Neural cell (in vitro differentiated cells): ENCODE results near the gene TM9SF1. TPM values are rescaled to one million over a fixed set of nuclear protein-coding genes. Genes with fewer than 3 reads are reported as not detected.

Experiments
- H2AFZ ChIP-seq: fragments of 200-600, 300-800 bp; sonication (generic), shearing (Covaris generic); 2 replicates; pipeline ENCODE4 v1.6.0; 2014; ENCODE audit warnings: low read depth, mild to moderate bottlenecking, antibody characterized with exemption, low read length, moderate library complexity
- H3F3A ChIP-seq: fragments of 200-600 bp; shearing (Covaris generic); 2 replicates; pipeline ENCODE4 v1.6.1; 2016; ENCODE audit warnings: mild to moderate bottlenecking, moderate library complexity, mixed read lengths, antibody characterized with exemption, low read length; ENCODE audit not compliant: insufficient read depth, poor library complexity, severe bottlenecking
- H3K27ac ChIP-seq: fragments of 200-600, 300-800 bp; sonication (generic), shearing (Covaris generic); 2 replicates; pipeline ENCODE4 v1.5.1; 2014; ENCODE audit warnings: mild to moderate bottlenecking, low read length, moderate library complexity
- H3K27me3 ChIP-seq: fragments of 300-800, 200-600 bp; sonication (generic), shearing (Covaris generic); 2 replicates; pipeline ENCODE4 v1.6.0; 2014; ENCODE audit warnings: mild to moderate bottlenecking, low read depth, low read length, moderate library complexity; ENCODE audit not compliant: insufficient read depth
- H3K36me3 ChIP-seq: fragments of 300-800, 200-600 bp; sonication (generic), shearing (Covaris generic); 2 replicates; pipeline ENCODE4 v1.5.1; 2014; ENCODE audit warnings: mild to moderate bottlenecking, antibody characterized with exemption, low read length, moderate library complexity; ENCODE audit not compliant: insufficient read depth
- H3K4me2 ChIP-seq: fragments of 300-800, 200-600 bp; sonication (generic), shearing (Covaris generic); 2 replicates; pipeline ENCODE4 v1.6.0; 2014; ENCODE audit warnings: mild to moderate bottlenecking, low read length
- H3K4me3 ChIP-seq: fragments of 300-800, 200-600 bp; sonication (generic), shearing (Covaris generic); 2 replicates; pipeline ENCODE4 v1.5.1; 2014; ENCODE audit warnings: mild to moderate bottlenecking, low read length, moderate library complexity
- H3K79me2 ChIP-seq: fragments of 200-600 bp; shearing (Covaris generic); replicated peaks from 2 replicates; pipeline ENCODE4 v1.6.0; 2014; ENCODE audit warnings: mild to moderate bottlenecking, low read length, moderate library complexity; ENCODE audit not compliant: insufficient read depth
- H3K9ac ChIP-seq: fragments of 300-800, 200-600 bp; sonication (generic), shearing (Covaris generic); 2 replicates; pipeline ENCODE4 v1.6.1; 2016; ENCODE audit warnings: mild to moderate bottlenecking, low read length, mixed read lengths
- H3K9me2 ChIP-seq: fragments of 200-600 bp; shearing (Covaris generic); 2 replicates; pipeline ENCODE4 v1.6.1; 2016; ENCODE audit warnings: mild to moderate bottlenecking, low read length, mixed read lengths; ENCODE audit not compliant: insufficient read depth
- H3K9me3 ChIP-seq: fragments of 200-600, 300-800 bp; sonication (generic), shearing (Covaris generic); 2 replicates; pipeline ENCODE4 v1.6.1; 2016; ENCODE audit warnings: mild to moderate bottlenecking, mixed run types, low read length, moderate library complexity, mixed read lengths
- H4K20me1 ChIP-seq: fragments of 200-600 bp; shearing (Covaris generic); 2 replicates; pipeline ENCODE4 v1.6.1; 2016; ENCODE audit warnings: mild to moderate bottlenecking, mixed run types; ENCODE audit not compliant: insufficient read depth
- CTCF ChIP-seq: fragments of 450-650 bp; IDR thresholded peaks from 2 replicates; pipeline ENCODE4 v1.5.1; 2014; ENCODE audit warnings: antibody characterized with exemption, mild to moderate bottlenecking, moderate library complexity; ENCODE audit not compliant: poor library complexity, severe bottlenecking
- EP300 ChIP-seq: fragments of 450-650 bp; conservative IDR thresholded peaks from 2 replicates; pipeline ENCODE4 v1.6.1; 2014; ENCODE audit warnings: antibody characterized with exemption, mild to moderate bottlenecking, moderate library complexity; ENCODE audit not compliant: poor library complexity, severe bottlenecking
- EZH2 ChIP-seq: fragments of 200-600, 300-800 bp; shearing (Covaris generic), sonication (generic); IDR thresholded peaks from 2 replicates; pipeline ENCODE4 v1.6.1; 2014; ENCODE audit warnings: antibody characterized with exemption, low read length, borderline replicate concordance, mild to moderate bottlenecking; ENCODE audit not compliant: insufficient read depth, poor library complexity, severe bottlenecking
- MXI1 ChIP-seq: fragments of 450-650 bp; conservative IDR thresholded peaks from 2 replicates; pipeline ENCODE4 v1.6.1; 2014; ENCODE audit warnings: antibody characterized with exemption, mild to moderate bottlenecking; ENCODE audit not compliant: poor library complexity, severe bottlenecking
- POLR2AphosphoS5 ChIP-seq: IDR thresholded peaks from 2 replicates; pipeline ENCODE4 v1.6.1; 2012
- RAD21 ChIP-seq: fragments of 450-650 bp; conservative IDR thresholded peaks from 2 replicates; pipeline ENCODE4 v1.6.1; 2014; ENCODE audit warnings: antibody characterized with exemption, mild to moderate bottlenecking, moderate library complexity
- REST ChIP-seq: IDR thresholded peaks from 2 replicates; pipeline ENCODE4 v1.6.1; 2012; ENCODE audit warnings: borderline replicate concordance
- SMC3 ChIP-seq: fragments of 450-650 bp; conservative IDR thresholded peaks from 2 replicates; pipeline ENCODE4 v1.6.1; 2014; ENCODE audit warnings: antibody characterized with exemption, mild to moderate bottlenecking, moderate library complexity; ENCODE audit not compliant: poor library complexity
- TAF1 ChIP-seq: IDR thresholded peaks from 2 replicates; pipeline ENCODE4 v1.6.1; 2012; ENCODE audit warnings: low read depth
- polyA minus RNA-seq: library from RNA; depleted of rRNA, polyadenylated mRNA; stranded (reverse); fragments of >200 nt; gene quantifications from 2 replicates; pipeline ENCODE4 v1.2.3, GENCODE V29; 2014
- polyA plus RNA-seq: library from polyadenylated mRNA; depleted of rRNA; stranded (reverse); fragments of >200 nt; gene quantifications from 2 replicates; pipeline ENCODE4 v1.2.3, GENCODE V29; 2014

TM9SF1 gene
- 25.1 and 34.2 TPM in 2 replicates for polyA plus RNA-seq
- 21.3 and 22.4 TPM in 2 replicates for polyA minus RNA-seq

- H3K4me2 ChIP-seq = peak within 1 kb of the TSS; percentile 76
- peak within 1 kb of the TSS; percentile 92 for H3K27ac ChIP-seq
- no peaks in the 10 kb centered on the region for H3F3A ChIP-seq
- no peaks in the 10 kb centered on the region for H3K9me3 ChIP-seq
- no peaks in the 10 kb centered on the region for H3K9me2 ChIP-seq
- peak within 1 kb of the TSS; percentile 93 for H3K9ac ChIP-seq
- peaks cover 3% of the 10 kb centered on the region for H3K79me2 ChIP-seq
- no peaks in the 10 kb centered on the region for H3K36me3 ChIP-seq
- H3K27me3 ChIP-seq = no peaks in the 10 kb centered on the region
- H3K4me3 ChIP-seq = peak within 1 kb of the TSS; percentile 92
- H2AFZ ChIP-seq = peak within 1 kb of the TSS; percentile 73
- no peaks in the 10 kb centered on the region for H4K20me1 ChIP-seq
- TF ChIP-seq EP300 = peak; percentile 57
- TF ChIP-seq EZH2 = no peak
- peak; percentile 77 for TF ChIP-seq POLR2AphosphoS5
- TF ChIP-seq TAF1 = peak; percentile 70
- peak; percentile 12 for TF ChIP-seq REST
- peak; percentile 71 for TF ChIP-seq MXI1
- TF ChIP-seq CTCF = no peak
- TF ChIP-seq SMC3 = peak; percentile 38
- no peak for TF ChIP-seq RAD21
These were observed at the start of gene TM9SF1 for GRCh38 chr14:24195186-24196070. Gene TM9SF1, minus strand, starts transcription at chr14:24195441. Its CDS starts 422 bp downstream, at chr14:24195019.

- no peak for TF ChIP-seq EP300
- no peak for TF ChIP-seq EZH2
- TF ChIP-seq MXI1 = no peak
- TF ChIP-seq TAF1 = no peak
- TF ChIP-seq POLR2AphosphoS5 = no peak
- Histone ChIP-seq H3K9ac (peak overlapping the region; percentile 85), H3K4me2 (peak overlapping the region; percentile 63), H3K9me3 (no peaks in the 10 kb centered on the region), H3K9me2 (no peaks in the 10 kb centered on the region), H3K79me2 (peaks cover 21% of the 10 kb centered on the region), H3F3A (peaks cover 5% of the 10 kb centered on the region), H4K20me1 (peaks cover 5% of the 10 kb centered on the region), H3K27ac (peak overlapping the region; percentile 95), H3K27me3 (no peaks in the 10 kb centered on the region), H2AFZ (peak overlapping the region; percentile 63), H3K4me3 (peak overlapping the region; percentile 79), H3K36me3 (peaks cover 16% of the 10 kb centered on the region)
These were observed 48.1 kb upstream of the TM9SF1 start for GRCh38 chr14:24243336-24243836.
